GM12864 (cell line): Measurements from ENCODE around the gene CNOT4.
"Not testable (repeated sequence)": the region's sequence is repeated elsewhere in the genome, so short reads cannot be mapped to it uniquely, and the experiment has no call there.

Experiments used
- DNase-seq: peaks from one replicate; pipeline ENCODE4 v3.0.0-alpha.2; 2011; ENCODE audit warnings: low read depth
- H3K4me3 ChIP-seq: 2 replicates; pipeline ENCODE4 v1.5.1; 2011; ENCODE audit warnings: mild to moderate bottlenecking, low read depth, low read length, control low read depth
- CTCF ChIP-seq: IDR thresholded peaks from 2 replicates; pipeline ENCODE4 v1.5.1; 2011; ENCODE audit warnings: low read depth, mild to moderate bottlenecking, moderate library complexity, low read length, control low read depth, inconsistent platforms; ENCODE audit errors: missing control alignments

Gene CNOT4

GRCh38 chr7:135481598-135481979 is 28.3 kb downstream of the CNOT4 start:
- DNase-seq = no peak
- H3K4me3 ChIP-seq = no peak overlapping the region
- TF ChIP-seq CTCF = no peak

- no peak for TF ChIP-seq CTCF
- no peak overlapping the region for H3K4me3 ChIP-seq
- no peak for DNase-seq
Measured at GRCh38 chr7:135480966-135481597, 28.8 kb downstream of the CNOT4 start.

GRCh38 chr7:135475521-135475920 is 34.4 kb downstream of the CNOT4 start:
- no peak for TF ChIP-seq CTCF
- no peak for DNase-seq
- H3K4me3 ChIP-seq = no peak overlapping the region

GRCh38 chr7:135469705-135470104 is 40.2 kb downstream of the CNOT4 start:
- not testable (repeated sequence) for H3K4me3 ChIP-seq, DNase-seq

GRCh38 chr7:135467207-135467711 is 42.6 kb downstream of the CNOT4 start:
- no peak for DNase-seq
- H3K4me3 ChIP-seq = no peak overlapping the region
- no peak for TF ChIP-seq CTCF

GRCh38 chr7:135466442-135467206 is 43.3 kb downstream of the CNOT4 start:
- TF ChIP-seq CTCF = no peak
- no peak for DNase-seq
- no peak overlapping the region for H3K4me3 ChIP-seq

- no peak for TF ChIP-seq CTCF
- no peak for DNase-seq
Measured at GRCh38 chr7:135463908-135464307, 46.0 kb downstream of the CNOT4 start.

More at GRCh38 chr7:135463908-135464307, 46.0 kb downstream of the CNOT4 start:
- H3K4me3 ChIP-seq = no peak overlapping the region
